ENCODE measurements around the gene RNF17. TPM values are rescaled to one million over a fixed set of nuclear protein-coding genes. Genes with fewer than 3 reads are reported as not detected.

RNF17 gene
- not detected in 2 replicates for total RNA-seq

- Mint-ChIP-seq H3K27me3 (peaks cover 14% of the 10 kb centered on the region), H3K36me3 (ENCODE audit: low read depth) (no peaks in the 10 kb centered on the region), H3K27ac (no peak within 1 kb of the TSS), H3K4me3 (no peak within 1 kb of the TSS), H3K9me3 (no peaks in the 10 kb centered on the region), H3K4me1 (no peaks in the 10 kb centered on the region)
- ATAC-seq (ENCODE audit: low read depth), result no peak
- no peak for DNase-seq
- intact Hi-C loops (cut with micrococcal nuclease), result no loop called here
- CTCF ChIA-PET, result no interaction called here
- POLR2A ChIA-PET, result no interaction called here
- no peak for TF ChIP-seq CTCF (IDR thresholded peaks at IDR 0.05)
Observed at GRCh38 chr13:24763596-24764275, at the start of gene RNF17. TSS of gene RNF17 (plus strand) at chr13:24764169. CDS start at chr13:24764204, 35 bp downstream.

- ATAC-seq (ENCODE audit: low read depth) (no peak), DNase-seq (no peak)
- Mint-ChIP-seq H3K9me3 (no peaks in the 10 kb centered on the region), H3K27ac (no peak overlapping the region), H3K36me3 (ENCODE audit: low read depth) (no peaks in the 10 kb centered on the region), H3K4me1 (no peaks in the 10 kb centered on the region), H3K4me3 (no peak overlapping the region), H3K27me3 (peaks cover 5% of the 10 kb centered on the region)
- no peak for TF ChIP-seq CTCF (IDR thresholded peaks at IDR 0.05)
- POLR2A ChIA-PET, result no interaction called here
- intact Hi-C loops (cut with micrococcal nuclease), result no loop called here
- CTCF ChIA-PET, result interaction anchor here (0.9 kb wide), 1 partner anchor 11 kb away, joined by 3 read pairs; no protein-coding TSS in a partner anchor
Observed at GRCh38 chr13:24716011-24716410, 48.0 kb upstream of the RNF17 start.

- DNase-seq (no peak), ATAC-seq (ENCODE audit: low read depth) (no peak)
- H3K4me3 Mint-ChIP-seq, result no peak overlapping the region
- H3K9me3 Mint-ChIP-seq, result no peaks in the 10 kb centered on the region
- ChIA-PET CTCF (interaction anchor here (0.9 kb wide), 1 partner anchor 10 kb away, joined by 3 read pairs; no protein-coding TSS in a partner anchor), POLR2A (no interaction called here)
- H3K36me3 Mint-ChIP-seq (ENCODE audit: low read depth), result no peaks in the 10 kb centered on the region
- H3K27me3 Mint-ChIP-seq, result peaks cover 5% of the 10 kb centered on the region
- intact Hi-C loops (cut with micrococcal nuclease), result no loop called here
- TF ChIP-seq CTCF (IDR thresholded peaks at IDR 0.05), result no peak
- no peaks in the 10 kb centered on the region for H3K4me1 Mint-ChIP-seq
- H3K27ac Mint-ChIP-seq, result no peak overlapping the region
Observed at GRCh38 chr13:24716446-24716845, 47.5 kb upstream of the RNF17 start.

- H3K27me3 Mint-ChIP-seq, result peaks cover 5% of the 10 kb centered on the region
- H3K4me1 Mint-ChIP-seq, result no peaks in the 10 kb centered on the region
- CTCF ChIA-PET, result no interaction called here
- no peaks in the 10 kb centered on the region for H3K9me3 Mint-ChIP-seq
- POLR2A ChIA-PET, result no interaction called here
- H3K4me3 Mint-ChIP-seq, result no peak overlapping the region
- H3K27ac Mint-ChIP-seq, result no peak overlapping the region
- no peaks in the 10 kb centered on the region for H3K36me3 Mint-ChIP-seq (ENCODE audit: low read depth)
- no peak for DNase-seq
- no peak for TF ChIP-seq CTCF (IDR thresholded peaks at IDR 0.05)
- ATAC-seq (ENCODE audit: low read depth), result no peak
- intact Hi-C loops (cut with micrococcal nuclease), result no loop called here
Observed at GRCh38 chr13:24717217-24717616, 46.8 kb upstream of the RNF17 start.

- Mint-ChIP-seq H3K4me3 (no peak overlapping the region), H3K27me3 (peaks cover 5% of the 10 kb centered on the region), H3K4me1 (no peaks in the 10 kb centered on the region), H3K9me3 (no peaks in the 10 kb centered on the region), H3K36me3 (ENCODE audit: low read depth) (no peaks in the 10 kb centered on the region), H3K27ac (no peak overlapping the region)
- DNase-seq, result no peak
- POLR2A ChIA-PET, result no interaction called here
- TF ChIP-seq CTCF (IDR thresholded peaks at IDR 0.05), result no peak
- CTCF ChIA-PET, result no interaction called here
- intact Hi-C loops (cut with micrococcal nuclease), result no loop called here
- no peak for ATAC-seq (ENCODE audit: low read depth)
Observed at GRCh38 chr13:24718192-24718965, 45.6 kb upstream of the RNF17 start.
